ENCODE results near the gene PGM2. TPM values are rescaled to one million over a fixed set of nuclear protein-coding genes. Genes with fewer than 3 reads are reported as not detected.
A peak's percentile ranks its signal among the peaks of the same experiment; 100 is the strongest.

Gene PGM2
- total RNA-seq, 1 donor from 2014 or later: 11.5 TPM

GRCh38 chr4:37788819-37789218 lies 37.7 kb upstream of the PGM2 start:
- H3K36me3 ChIP-seq: no peaks in the 10 kb centered on the region
- H3K9me3 ChIP-seq (replicated peaks): no peaks in the 10 kb centered on the region
- intact Hi-C loops (cut with micrococcal nuclease): no loop called here
- H3K27ac ChIP-seq (replicated peaks): no peak overlapping the region
- TF ChIP-seq CTCF (IDR thresholded peaks at IDR 0.05; ENCODE audit: borderline replicate concordance): no peak
- H3K4me3 ChIP-seq: no peak overlapping the region
- DNase-seq: no peak
- H3K27me3 ChIP-seq (ENCODE audit: low read depth): peaks cover 13% of the 10 kb centered on the region
- no peaks in the 10 kb centered on the region for H3K4me1 ChIP-seq

GRCh38 chr4:37792241-37792640 lies 34.2 kb upstream of the PGM2 start:
- Histone ChIP-seq H3K27me3 (ENCODE audit: low read depth) (peaks cover 13% of the 10 kb centered on the region), H3K4me1 (no peaks in the 10 kb centered on the region), H3K4me3 (no peak overlapping the region), H3K9me3 (replicated peaks) (no peaks in the 10 kb centered on the region), H3K27ac (replicated peaks) (no peak overlapping the region), H3K36me3 (no peaks in the 10 kb centered on the region)
- intact Hi-C loops (cut with micrococcal nuclease): loop anchor here (5.0 to 10.0 kb wide), 2 partner anchors 87 to 190 kb away; no protein-coding TSS in a partner anchor
- DNase-seq: no peak
- no peak for TF ChIP-seq CTCF (IDR thresholded peaks at IDR 0.05; ENCODE audit: borderline replicate concordance)

GRCh38 chr4:37793562-37793961 lies 32.9 kb upstream of the PGM2 start:
- H3K27ac ChIP-seq (replicated peaks): no peak overlapping the region
- DNase-seq: no peak

GRCh38 chr4:37794056-37794455 lies 32.4 kb upstream of the PGM2 start:
- no peaks in the 10 kb centered on the region for H3K4me1 ChIP-seq
- H3K27me3 ChIP-seq (ENCODE audit: low read depth): peaks cover 13% of the 10 kb centered on the region
- H3K27ac ChIP-seq (replicated peaks): no peak overlapping the region
- no peaks in the 10 kb centered on the region for H3K9me3 ChIP-seq (replicated peaks)
- TF ChIP-seq CTCF (IDR thresholded peaks at IDR 0.05; ENCODE audit: borderline replicate concordance): no peak
- intact Hi-C loops (cut with micrococcal nuclease): loop anchor here (5.0 to 10.0 kb wide), 2 partner anchors 89 to 192 kb away; no protein-coding TSS in a partner anchor
- no peak overlapping the region for H3K4me3 ChIP-seq
- no peak for DNase-seq
- no peaks in the 10 kb centered on the region for H3K36me3 ChIP-seq

More at GRCh38 chr4:37793562-37793961, 32.9 kb upstream of the PGM2 start:
- intact Hi-C loops (cut with micrococcal nuclease): loop anchor here (5.0 to 10.0 kb wide), 2 partner anchors 89 to 191 kb away; no protein-coding TSS in a partner anchor
- H3K4me1 ChIP-seq: no peaks in the 10 kb centered on the region
- H3K27me3 ChIP-seq (ENCODE audit: low read depth): peaks cover 13% of the 10 kb centered on the region
- H3K36me3 ChIP-seq: no peaks in the 10 kb centered on the region
- peak; percentile 78 for TF ChIP-seq CTCF (IDR thresholded peaks at IDR 0.05; ENCODE audit: borderline replicate concordance)
- H3K4me3 ChIP-seq: no peak overlapping the region
- no peaks in the 10 kb centered on the region for H3K9me3 ChIP-seq (replicated peaks)

GRCh38 chr4:37795581-37796195 lies 30.8 kb upstream of the PGM2 start:
- Histone ChIP-seq H3K4me3 (no peak overlapping the region), H3K9me3 (replicated peaks) (no peaks in the 10 kb centered on the region), H3K27me3 (ENCODE audit: low read depth) (peaks cover 3% of the 10 kb centered on the region), H3K36me3 (no peaks in the 10 kb centered on the region), H3K27ac (replicated peaks) (no peak overlapping the region), H3K4me1 (no peaks in the 10 kb centered on the region)
- no peak for DNase-seq
- intact Hi-C loops (cut with micrococcal nuclease): loop anchor here (10.0 kb wide), 1 partner anchor 91 kb away; no protein-coding TSS in a partner anchor
- no peak for TF ChIP-seq CTCF (IDR thresholded peaks at IDR 0.05; ENCODE audit: borderline replicate concordance)
